Esophagus squamous epithelium (tissue), 4 donors: Measurements from ENCODE around the gene OSBPL5.
"Not testable (repeated sequence)": the region's sequence is repeated elsewhere in the genome, so short reads cannot be mapped to it uniquely, and the experiment has no call there.

Source experiments
- POLR2A ChIP-seq, 4 donors: fragments of 450-650 bp; IDR thresholded peaks; one replicate each; pipeline ENCODE4 v1.6.1; 2017; ENCODE audit warnings: antibody characterized with exemption in 4 of 4, mild to moderate bottlenecking in 4 of 4, moderate library complexity in 3 of 4
- TF ChIP-seq, protein P1 (sequence below), 6 experiments: fragments of 450-650 bp in 4 of 6; fragments of 200-600 bp in 2 of 6; sonication (generic) in 2 of 6; IDR thresholded peaks; one replicate each; pipeline ENCODE4 v1.5.1; 2016 to 2019; ENCODE audit warnings: antibody characterized with exemption in 6 of 6, mild to moderate bottlenecking in 4 of 6, moderate library complexity in 4 of 6

DNA sequence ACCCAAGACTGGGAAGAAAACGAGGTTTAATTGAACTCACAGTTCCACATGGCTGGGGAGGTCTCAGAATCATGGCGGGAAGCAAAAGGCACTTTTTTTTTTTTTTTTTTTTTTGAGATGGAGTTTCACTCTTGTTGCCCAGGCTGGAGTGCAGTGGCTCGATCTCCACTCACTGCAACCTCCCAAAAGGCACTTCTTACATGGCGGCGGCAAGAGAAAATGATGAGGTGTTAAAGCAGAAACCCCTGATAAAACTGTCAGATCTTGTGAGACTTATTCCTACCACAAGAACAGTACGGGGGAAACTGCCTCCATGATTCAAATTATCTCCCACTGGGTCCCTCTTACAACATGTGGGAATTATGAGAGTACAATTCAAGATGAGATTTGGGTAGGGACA, 100.4 kb downstream of the OSBPL5 start:
- TF ChIP-seq, protein P1, sequence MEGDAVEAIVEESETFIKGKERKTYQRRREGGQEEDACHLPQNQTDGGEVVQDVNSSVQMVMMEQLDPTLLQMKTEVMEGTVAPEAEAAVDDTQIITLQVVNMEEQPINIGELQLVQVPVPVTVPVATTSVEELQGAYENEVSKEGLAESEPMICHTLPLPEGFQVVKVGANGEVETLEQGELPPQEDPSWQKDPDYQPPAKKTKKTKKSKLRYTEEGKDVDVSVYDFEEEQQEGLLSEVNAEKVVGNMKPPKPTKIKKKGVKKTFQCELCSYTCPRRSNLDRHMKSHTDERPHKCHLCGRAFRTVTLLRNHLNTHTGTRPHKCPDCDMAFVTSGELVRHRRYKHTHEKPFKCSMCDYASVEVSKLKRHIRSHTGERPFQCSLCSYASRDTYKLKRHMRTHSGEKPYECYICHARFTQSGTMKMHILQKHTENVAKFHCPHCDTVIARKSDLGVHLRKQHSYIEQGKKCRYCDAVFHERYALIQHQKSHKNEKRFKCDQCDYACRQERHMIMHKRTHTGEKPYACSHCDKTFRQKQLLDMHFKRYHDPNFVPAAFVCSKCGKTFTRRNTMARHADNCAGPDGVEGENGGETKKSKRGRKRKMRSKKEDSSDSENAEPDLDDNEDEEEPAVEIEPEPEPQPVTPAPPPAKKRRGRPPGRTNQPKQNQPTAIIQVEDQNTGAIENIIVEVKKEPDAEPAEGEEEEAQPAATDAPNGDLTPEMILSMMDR (IDR thresholded peaks at IDR 0.05), result not testable (repeated sequence)
- TF ChIP-seq POLR2A (IDR thresholded peaks at IDR 0.05), result not testable (repeated sequence)
